Measurements from ENCODE around the gene DENND5A.
A peak's percentile ranks its signal among the peaks of the same experiment; 100 is the strongest.
"Not testable (repeated sequence)": the region's sequence is repeated elsewhere in the genome, so short reads cannot be mapped to it uniquely, and the experiment has no call there.

Gene DENND5A

GRCh38 chr11:9118277-9118676 is 146.9 kb downstream of the DENND5A start:
- no peak for FAIRE-seq

GRCh38 chr11:9112075-9112474 is 153.1 kb downstream of the DENND5A start:
- DNase-seq (ENCODE audit: extremely low spot score, insufficient read length, low read depth) (no peak), FAIRE-seq (no peak)

More at GRCh38 chr11:9118277-9118676, 146.9 kb downstream of the DENND5A start:
- DNase-seq (ENCODE audit: extremely low spot score, insufficient read length, low read depth) = no peak

- FAIRE-seq (no peak), DNase-seq (ENCODE audit: extremely low spot score, insufficient read length, low read depth) (no peak)
Observed at GRCh38 chr11:9109858-9110731, 155.1 kb downstream of the DENND5A start.

- FAIRE-seq (no peak), DNase-seq (ENCODE audit: extremely low spot score, insufficient read length, low read depth) (no peak)
Observed at GRCh38 chr11:9104580-9104979, 160.6 kb downstream of the DENND5A start.

GRCh38 chr11:9103542-9104276 is 161.4 kb downstream of the DENND5A start:
- DNase-seq (ENCODE audit: extremely low spot score, insufficient read length, low read depth) (no peak), FAIRE-seq (no peak)

- DNase-seq (ENCODE audit: extremely low spot score, insufficient read length, low read depth) (no peak), FAIRE-seq (no peak)
Observed at GRCh38 chr11:9099617-9100016, 165.5 kb downstream of the DENND5A start.

GRCh38 chr11:9098455-9098854 is 166.7 kb downstream of the DENND5A start:
- not testable (repeated sequence) for FAIRE-seq; DNase-seq (ENCODE audit: extremely low spot score, insufficient read length, low read depth)

- not testable (repeated sequence) for DNase-seq (ENCODE audit: extremely low spot score, insufficient read length, low read depth); FAIRE-seq
Observed at GRCh38 chr11:9097186-9097943, 167.8 kb downstream of the DENND5A start.

- FAIRE-seq = no peak
Observed at GRCh38 chr11:9096427-9096826, 168.7 kb downstream of the DENND5A start.

GRCh38 chr11:9095421-9095820 is 169.7 kb downstream of the DENND5A start:
- DNase-seq (ENCODE audit: extremely low spot score, insufficient read length, low read depth) = no peak

More at GRCh38 chr11:9096427-9096826, 168.7 kb downstream of the DENND5A start:
- DNase-seq (ENCODE audit: extremely low spot score, insufficient read length, low read depth) = no peak

GRCh38 chr11:9094420-9094819 is 170.7 kb downstream of the DENND5A start:
- DNase-seq (ENCODE audit: extremely low spot score, insufficient read length, low read depth) (no peak), FAIRE-seq (no peak)

More at GRCh38 chr11:9095421-9095820, 169.7 kb downstream of the DENND5A start:
- FAIRE-seq = peak; percentile 42

- DNase-seq (ENCODE audit: extremely low spot score, insufficient read length, low read depth) = no peak
- FAIRE-seq = no peak
Observed at GRCh38 chr11:9092853-9093778, 172.0 kb downstream of the DENND5A start.

GRCh38 chr11:9092072-9092471 is 173.1 kb downstream of the DENND5A start:
- FAIRE-seq (no peak), DNase-seq (ENCODE audit: extremely low spot score, insufficient read length, low read depth) (no peak)

- no peak for DNase-seq (ENCODE audit: extremely low spot score, insufficient read length, low read depth)
Observed at GRCh38 chr11:9091044-9091922, 173.9 kb downstream of the DENND5A start, which contains the start of gene SCUBE2. Gene SCUBE2 (minus strand): TSS chr11:9091599. CDS start chr11:9091528, 71 bp downstream.

GRCh38 chr11:9090488-9091043 is 174.6 kb downstream of the DENND5A start:
- FAIRE-seq (no peak), DNase-seq (ENCODE audit: extremely low spot score, insufficient read length, low read depth) (no peak)

More at GRCh38 chr11:9091044-9091922, 173.9 kb downstream of the DENND5A start, which contains the start of gene SCUBE2:
- FAIRE-seq = no peak

- no peak for FAIRE-seq
- DNase-seq (ENCODE audit: extremely low spot score, insufficient read length, low read depth) = no peak
Observed at GRCh38 chr11:9089636-9090035, 175.5 kb downstream of the DENND5A start.

- DNase-seq (ENCODE audit: extremely low spot score, insufficient read length, low read depth) (no peak), FAIRE-seq (no peak)
Observed at GRCh38 chr11:9089061-9089460, 176.1 kb downstream of the DENND5A start.

Measured in GM18507 (cell line).